ENCODE data around the gene RASSF7.

RASSF7 gene

GRCh38 chr11:590997-591396 is 30.2 kb downstream of the RASSF7 start:
- no peak overlapping the region for H3K4me3 ChIP-seq (ENCODE audit: low read depth, low read length)
- H3K27me3 ChIP-seq (ENCODE audit: control insufficient read depth, insufficient read depth, low read length), result no peaks in the 10 kb centered on the region
- H3K9ac ChIP-seq (ENCODE audit: low read depth, low read length), result no peak overlapping the region
- H3K9me3 ChIP-seq (ENCODE audit: control insufficient read depth, insufficient read depth, low read length), result no peaks in the 10 kb centered on the region
- no peaks in the 10 kb centered on the region for H3K4me1 ChIP-seq (ENCODE audit: control insufficient read depth, insufficient read depth, low read length)
- H3K36me3 ChIP-seq (ENCODE audit: control insufficient read depth, insufficient read depth, low read length), result peaks cover 57% of the 10 kb centered on the region

- Histone ChIP-seq H3K4me1 (ENCODE audit: control insufficient read depth, insufficient read depth, low read length) (no peaks in the 10 kb centered on the region), H3K9ac (ENCODE audit: low read depth, low read length) (no peak overlapping the region), H3K27me3 (ENCODE audit: control insufficient read depth, insufficient read depth, low read length) (no peaks in the 10 kb centered on the region), H3K9me3 (ENCODE audit: control insufficient read depth, insufficient read depth, low read length) (no peaks in the 10 kb centered on the region), H3K4me3 (ENCODE audit: low read depth, low read length) (no peak overlapping the region), H3K36me3 (ENCODE audit: control insufficient read depth, insufficient read depth, low read length) (peaks cover 58% of the 10 kb centered on the region)
Measured at GRCh38 chr11:592501-592900, 31.7 kb downstream of the RASSF7 start.

GRCh38 chr11:592918-593317 is 32.1 kb downstream of the RASSF7 start:
- peaks cover 58% of the 10 kb centered on the region for H3K36me3 ChIP-seq (ENCODE audit: control insufficient read depth, insufficient read depth, low read length)
- H3K27me3 ChIP-seq (ENCODE audit: control insufficient read depth, insufficient read depth, low read length), result no peaks in the 10 kb centered on the region
- no peaks in the 10 kb centered on the region for H3K4me1 ChIP-seq (ENCODE audit: control insufficient read depth, insufficient read depth, low read length)

GRCh38 chr11:593347-593746 is 32.6 kb downstream of the RASSF7 start:
- H3K4me1 ChIP-seq (ENCODE audit: control insufficient read depth, insufficient read depth, low read length), result no peaks in the 10 kb centered on the region
- H3K27me3 ChIP-seq (ENCODE audit: control insufficient read depth, insufficient read depth, low read length), result no peaks in the 10 kb centered on the region
- H3K4me3 ChIP-seq (ENCODE audit: low read depth, low read length), result no peak overlapping the region
- no peaks in the 10 kb centered on the region for H3K9me3 ChIP-seq (ENCODE audit: control insufficient read depth, insufficient read depth, low read length)
- no peak overlapping the region for H3K9ac ChIP-seq (ENCODE audit: low read depth, low read length)
- H3K36me3 ChIP-seq (ENCODE audit: control insufficient read depth, insufficient read depth, low read length), result peaks cover 60% of the 10 kb centered on the region

More at GRCh38 chr11:592918-593317, 32.1 kb downstream of the RASSF7 start:
- Histone ChIP-seq H3K9ac (ENCODE audit: low read depth, low read length) (no peak overlapping the region), H3K4me3 (ENCODE audit: low read depth, low read length) (no peak overlapping the region), H3K9me3 (ENCODE audit: control insufficient read depth, insufficient read depth, low read length) (no peaks in the 10 kb centered on the region)

GRCh38 chr11:595400-595799 is 34.6 kb downstream of the RASSF7 start:
- Histone ChIP-seq H3K36me3 (ENCODE audit: control insufficient read depth, insufficient read depth, low read length) (peaks cover 62% of the 10 kb centered on the region), H3K9ac (ENCODE audit: low read depth, low read length) (no peak overlapping the region)

GRCh38 chr11:596374-596773 is 35.6 kb downstream of the RASSF7 start:
- H3K27me3 ChIP-seq (ENCODE audit: control insufficient read depth, insufficient read depth, low read length), result no peaks in the 10 kb centered on the region
- no peak overlapping the region for H3K4me3 ChIP-seq (ENCODE audit: low read depth, low read length)
- no peaks in the 10 kb centered on the region for H3K9me3 ChIP-seq (ENCODE audit: control insufficient read depth, insufficient read depth, low read length)
- peaks cover 63% of the 10 kb centered on the region for H3K36me3 ChIP-seq (ENCODE audit: control insufficient read depth, insufficient read depth, low read length)
- H3K4me1 ChIP-seq (ENCODE audit: control insufficient read depth, insufficient read depth, low read length), result no peaks in the 10 kb centered on the region
- no peak overlapping the region for H3K9ac ChIP-seq (ENCODE audit: low read depth, low read length)

More at GRCh38 chr11:595400-595799, 34.6 kb downstream of the RASSF7 start:
- Histone ChIP-seq H3K4me1 (ENCODE audit: control insufficient read depth, insufficient read depth, low read length) (no peaks in the 10 kb centered on the region), H3K27me3 (ENCODE audit: control insufficient read depth, insufficient read depth, low read length) (no peaks in the 10 kb centered on the region), H3K4me3 (ENCODE audit: low read depth, low read length) (no peak overlapping the region), H3K9me3 (ENCODE audit: control insufficient read depth, insufficient read depth, low read length) (no peaks in the 10 kb centered on the region)

GRCh38 chr11:597166-597725 is 36.5 kb downstream of the RASSF7 start:
- no peaks in the 10 kb centered on the region for H3K27me3 ChIP-seq (ENCODE audit: control insufficient read depth, insufficient read depth, low read length)
- no peaks in the 10 kb centered on the region for H3K4me1 ChIP-seq (ENCODE audit: control insufficient read depth, insufficient read depth, low read length)
- no peak overlapping the region for H3K9ac ChIP-seq (ENCODE audit: low read depth, low read length)
- H3K9me3 ChIP-seq (ENCODE audit: control insufficient read depth, insufficient read depth, low read length), result no peaks in the 10 kb centered on the region
- peaks cover 69% of the 10 kb centered on the region for H3K36me3 ChIP-seq (ENCODE audit: control insufficient read depth, insufficient read depth, low read length)
- H3K4me3 ChIP-seq (ENCODE audit: low read depth, low read length), result no peak overlapping the region

- Histone ChIP-seq H3K27me3 (ENCODE audit: control insufficient read depth, insufficient read depth, low read length) (no peaks in the 10 kb centered on the region), H3K36me3 (ENCODE audit: control insufficient read depth, insufficient read depth, low read length) (peaks cover 65% of the 10 kb centered on the region), H3K9ac (ENCODE audit: low read depth, low read length) (no peak overlapping the region), H3K9me3 (ENCODE audit: control insufficient read depth, insufficient read depth, low read length) (no peaks in the 10 kb centered on the region), H3K4me1 (ENCODE audit: control insufficient read depth, insufficient read depth, low read length) (no peaks in the 10 kb centered on the region), H3K4me3 (ENCODE audit: low read depth, low read length) (no peak overlapping the region)
Measured at GRCh38 chr11:598005-598680, 37.4 kb downstream of the RASSF7 start.

- peaks cover 77% of the 10 kb centered on the region for H3K36me3 ChIP-seq (ENCODE audit: control insufficient read depth, insufficient read depth, low read length)
- peak overlapping the region; percentile 16 for H3K9ac ChIP-seq (ENCODE audit: low read depth, low read length)
- no peaks in the 10 kb centered on the region for H3K4me1 ChIP-seq (ENCODE audit: control insufficient read depth, insufficient read depth, low read length)
- no peaks in the 10 kb centered on the region for H3K9me3 ChIP-seq (ENCODE audit: control insufficient read depth, insufficient read depth, low read length)
- H3K4me3 ChIP-seq (ENCODE audit: low read depth, low read length), result no peak overlapping the region
- H3K27me3 ChIP-seq (ENCODE audit: control insufficient read depth, insufficient read depth, low read length), result no peaks in the 10 kb centered on the region
Measured at GRCh38 chr11:601573-602245, 40.9 kb downstream of the RASSF7 start.

- H3K9ac ChIP-seq (ENCODE audit: low read depth, low read length), result no peak overlapping the region
Measured at GRCh38 chr11:603154-603553, 42.4 kb downstream of the RASSF7 start.

GRCh38 chr11:605286-606129 is 44.7 kb downstream of the RASSF7 start:
- no peaks in the 10 kb centered on the region for H3K4me1 ChIP-seq (ENCODE audit: control insufficient read depth, insufficient read depth, low read length)
- no peak overlapping the region for H3K4me3 ChIP-seq (ENCODE audit: low read depth, low read length)
- no peak overlapping the region for H3K9ac ChIP-seq (ENCODE audit: low read depth, low read length)
- no peaks in the 10 kb centered on the region for H3K27me3 ChIP-seq (ENCODE audit: control insufficient read depth, insufficient read depth, low read length)
- H3K36me3 ChIP-seq (ENCODE audit: control insufficient read depth, insufficient read depth, low read length), result peaks cover 90% of the 10 kb centered on the region
- H3K9me3 ChIP-seq (ENCODE audit: control insufficient read depth, insufficient read depth, low read length), result no peaks in the 10 kb centered on the region

More at GRCh38 chr11:603154-603553, 42.4 kb downstream of the RASSF7 start:
- peaks cover 79% of the 10 kb centered on the region for H3K36me3 ChIP-seq (ENCODE audit: control insufficient read depth, insufficient read depth, low read length)
- H3K4me1 ChIP-seq (ENCODE audit: control insufficient read depth, insufficient read depth, low read length), result no peaks in the 10 kb centered on the region
- no peaks in the 10 kb centered on the region for H3K27me3 ChIP-seq (ENCODE audit: control insufficient read depth, insufficient read depth, low read length)
- no peaks in the 10 kb centered on the region for H3K9me3 ChIP-seq (ENCODE audit: control insufficient read depth, insufficient read depth, low read length)
- no peak overlapping the region for H3K4me3 ChIP-seq (ENCODE audit: low read depth, low read length)
